Ovary (tissue), 9 donors: Measurements from ENCODE around the gene COMMD6. TPM values are rescaled to one million over a fixed set of nuclear protein-coding genes. Genes with fewer than 3 reads are reported as not detected.

Experiments used
- DNase-seq, 5 donors: peaks; one replicate each; pipeline ENCODE4 v3.0.0-alpha.2; 2019 to 2020
- H3K27ac ChIP-seq, 2 donors: fragments of 200-600 bp; one replicate each; pipeline versions ENCODE4 v1.5.1 to v1.8.0; 2019 to 2022
- H3K27me3 ChIP-seq: fragments of 200-600 bp; one replicate; pipeline ENCODE4 v1.8.0; 2022
- H3K36me3 ChIP-seq: fragments of 200-600 bp; sonication (generic); one replicate; pipeline ENCODE4 v1.5.1; 2019
- H3K4me1 ChIP-seq: one replicate; pipeline ENCODE4 v1.8.1; 2013; ENCODE audit warnings: mild to moderate bottlenecking, moderate library complexity; ENCODE audit not compliant: insufficient read depth
- H3K4me3 ChIP-seq: fragments of 200-600 bp; sonication (generic); one replicate; pipeline ENCODE4 v1.5.1; 2017
- H3K9me3 ChIP-seq, 2 donors: fragments of 200-600 bp in 1 of 2; sonication (generic) in 1 of 2; one replicate each; pipeline versions ENCODE4 v1.5.1 to v1.8.1; 2013 to 2019; ENCODE audit warnings: mild to moderate bottlenecking in 1 of 2, moderate library complexity in 1 of 2
- CTCF ChIP-seq, 3 donors: fragments of 450-650 bp in 2 of 3; fragments of 200-600 bp in 1 of 3; IDR thresholded peaks; one replicate each; pipeline versions ENCODE4 v1.5.1 to v1.8.0; 2016 to 2022; ENCODE audit warnings: antibody characterized with exemption in 3 of 3, mild to moderate bottlenecking in 1 of 3
- EP300 ChIP-seq: sonication (generic); formaldehyde crosslinking; IDR thresholded peaks from one replicate; pipeline ENCODE4 v1.6.1; 2017; ENCODE audit warnings: antibody characterized with exemption
- POLR2A ChIP-seq: fragments of 450-650 bp; IDR thresholded peaks from one replicate; pipeline ENCODE4 v1.6.1; 2017; ENCODE audit warnings: antibody characterized with exemption, mild to moderate bottlenecking, moderate library complexity
- WGBS, 3 donors: extraction: QIAGEN DNeasy Blood & Tissue Kit in 1 of 3; methylation state at CpG; one replicate each; pipeline versions ENCODE4 v1.1.5 to v1.1.7; 2013 to 2017; 5-methylcytosine and 5-hydroxymethylcytosine counted together
- intact Hi-C, 4 donors: fragments of 100-400 bp; cut with DNase I; formaldehyde crosslinking; loops; one replicate each; pipeline versions ENCODE4 v1.11.0 to v1.15.1; 2022 to 2023
- polyA plus RNA-seq, 2 donors: library from polyadenylated mRNA; stranded (reverse); fragments of 200-250 nt in 1 of 2; fragments of 350-450 nt in 1 of 2; fragmentation: Illumina TruSeq in 1 of 2; extraction: RNeasy Lipid Tissue Mini Kit (QIAGEN cat#74804) in 1 of 2; gene quantifications; one replicate each; pipeline ENCODE4 v1.2.3, GENCODE V29; 2013 to 2014
- total RNA-seq, 7 donors: library from RNA; depleted of rRNA in 2 of 7; stranded (reverse); fragments of >200 nt in 2 of 7; fragmentation: NEBNext Ultra II Directional in 3 of 7; extraction: Animal tissue kit (Norgen Biotek cat#: 25700) in 3 of 7; gene quantifications; one replicate each; pipeline versions ENCODE4 v1.1.0 to v1.2.4, GENCODE V29; 2016 to 2023
- donor health status: DM: no; HTN: no; CAD: no; lungs with moderate emphysema.
- donor health status: DM: no; HTN: no; CAD: no.
- donor health status: Bipolar disorder and iron deficiency.
- donor health status: DM: yes; HTN: yes; CAD: no.
- donor health status: DM: no; HTN: no; CAD: no.
- donor health status: DM: yes; HTN: yes; CAD: no.

The COMMD6 gene
- total and polyA plus RNA-seq, 9 donors = 240 to 373 (median 299) TPM

- TF ChIP-seq POLR2A (no peak), CTCF (IDR thresholded peaks at IDR 0.05) (no peak), EP300 (no peak)
- intact Hi-C loops = no loop called here
- Histone ChIP-seq H3K4me3 (no peak overlapping the region), H3K27me3 (no peaks in the 10 kb centered on the region), H3K9me3 (no peaks in the 10 kb centered on the region), H3K27ac (no peak overlapping the region), H3K36me3 (no peaks in the 10 kb centered on the region), H3K4me1 (no peaks in the 10 kb centered on the region)
- DNase-seq = no peak
- 82 to 85% (median 84%) methylated on average over 3 of the region's 3 CpGs for WGBS, 3 donors
Observed at GRCh38 chr13:75579529-75579928, 41.9 kb upstream of the COMMD6 start.

GRCh38 chr13:75569576-75569975 lies 31.9 kb upstream of the COMMD6 start:
- Histone ChIP-seq H3K27ac (no peak overlapping the region), H3K36me3 (no peaks in the 10 kb centered on the region), H3K9me3 (no peaks in the 10 kb centered on the region), H3K4me3 (no peak overlapping the region), H3K27me3 (no peaks in the 10 kb centered on the region), H3K4me1 (no peaks in the 10 kb centered on the region)
- DNase-seq = no peak
- TF ChIP-seq CTCF (IDR thresholded peaks at IDR 0.05) (no peak), POLR2A (no peak)
- intact Hi-C loops = no loop called here
- WGBS, 3 donors = 88 to 100% (median 91%) methylated on average over 1 of the region's 1 CpG

GRCh38 chr13:75566658-75567057 lies 29.0 kb upstream of the COMMD6 start:
- Histone ChIP-seq H3K27me3 (no peaks in the 10 kb centered on the region), H3K27ac (no peak overlapping the region), H3K4me3 (no peak overlapping the region), H3K9me3 (no peaks in the 10 kb centered on the region), H3K36me3 (no peaks in the 10 kb centered on the region), H3K4me1 (no peaks in the 10 kb centered on the region)
- DNase-seq = no peak
- TF ChIP-seq CTCF (IDR thresholded peaks at IDR 0.05) (no peak), EP300 (no peak), POLR2A (no peak)
- intact Hi-C loops = no loop called here

GRCh38 chr13:75558145-75558840 lies 20.7 kb upstream of the COMMD6 start:
- 51 to 78% (median 69%) methylated on average over 2 of the region's 2 CpGs for WGBS, 3 donors
- H3K4me1 ChIP-seq = no peaks in the 10 kb centered on the region

More at GRCh38 chr13:75558145-75558840, 20.7 kb upstream of the COMMD6 start:
- Histone ChIP-seq H3K36me3 (no peaks in the 10 kb centered on the region), H3K27me3 (no peaks in the 10 kb centered on the region), H3K27ac (no peak overlapping the region), H3K4me3 (no peak overlapping the region), H3K9me3 (no peaks in the 10 kb centered on the region)
- intact Hi-C loops = no loop called here
- TF ChIP-seq CTCF (IDR thresholded peaks at IDR 0.05) = no peak
- DNase-seq = no peak
